ENCODE data around the gene EGFLAM. TPM values are rescaled to one million over a fixed set of nuclear protein-coding genes. Genes with fewer than 3 reads are reported as not detected.

Gene EGFLAM
- total and polyA plus RNA-seq, 9 of the 15 experiments (the other 6 are each of a cell fraction or from before 2014, with no cell fraction given): 0.09 to 2.5 (median 1.0) TPM

DNA sequence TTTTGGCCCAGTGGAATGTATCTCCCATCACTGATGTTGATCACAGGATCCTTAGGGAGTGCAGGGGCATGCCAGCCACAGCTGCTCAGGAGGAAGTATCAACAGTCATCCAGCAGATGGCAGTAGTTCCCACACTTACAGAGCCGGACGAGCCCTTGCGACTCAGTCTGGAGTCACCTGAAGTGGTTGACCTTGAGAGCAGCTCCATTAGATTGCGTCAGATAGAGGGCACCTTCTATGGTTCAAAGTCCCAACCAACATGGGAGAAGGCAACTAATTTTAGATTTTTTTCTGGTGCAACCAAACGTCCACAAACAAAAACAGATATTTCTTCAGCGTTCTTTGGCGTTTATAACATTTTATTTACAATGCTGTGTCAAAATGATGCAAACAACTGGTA, 124.5 kb downstream of the EGFLAM start (continued):
- TF ChIP-seq RBM34 (IDR thresholded peaks at IDR 0.05; ENCODE audit: borderline replicate concordance, insufficient read depth, low read length) (no peak), DIDO1 (tag; IDR thresholded peaks at IDR 0.05; ENCODE audit: low read depth) (no peak), STAG1 (CRISPR knock-in tag; IDR thresholded peaks at IDR 0.05; ENCODE audit: borderline replicate concordance) (peak; percentile 25; the same call in 1 of the 2 replicates), SLC30A9 (CRISPR knock-in tag; IDR thresholded peaks at IDR 0.05) (no peak), XRCC5 (IDR thresholded peaks at IDR 0.05; ENCODE audit: low read depth, low read length) (no peak), ERF (CRISPR knock-in tag; IDR thresholded peaks at IDR 0.05) (no peak), DPF2 (IDR thresholded peaks at IDR 0.05) (peak; percentile 17; the same call in 1 of the 2 replicates), HDAC8 (tag; IDR thresholded peaks at IDR 0.05) (no peak)
- TF ChIP-seq, protein P1, sequence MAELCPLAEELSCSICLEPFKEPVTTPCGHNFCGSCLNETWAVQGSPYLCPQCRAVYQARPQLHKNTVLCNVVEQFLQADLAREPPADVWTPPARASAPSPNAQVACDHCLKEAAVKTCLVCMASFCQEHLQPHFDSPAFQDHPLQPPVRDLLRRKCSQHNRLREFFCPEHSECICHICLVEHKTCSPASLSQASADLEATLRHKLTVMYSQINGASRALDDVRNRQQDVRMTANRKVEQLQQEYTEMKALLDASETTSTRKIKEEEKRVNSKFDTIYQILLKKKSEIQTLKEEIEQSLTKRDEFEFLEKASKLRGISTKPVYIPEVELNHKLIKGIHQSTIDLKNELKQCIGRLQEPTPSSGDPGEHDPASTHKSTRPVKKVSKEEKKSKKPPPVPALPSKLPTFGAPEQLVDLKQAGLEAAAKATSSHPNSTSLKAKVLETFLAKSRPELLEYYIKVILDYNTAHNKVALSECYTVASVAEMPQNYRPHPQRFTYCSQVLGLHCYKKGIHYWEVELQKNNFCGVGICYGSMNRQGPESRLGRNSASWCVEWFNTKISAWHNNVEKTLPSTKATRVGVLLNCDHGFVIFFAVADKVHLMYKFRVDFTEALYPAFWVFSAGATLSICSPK (IDR thresholded peaks at IDR 0.05; ENCODE audit: borderline replicate concordance): no peak
- TF ChIP-seq, protein P2, sequence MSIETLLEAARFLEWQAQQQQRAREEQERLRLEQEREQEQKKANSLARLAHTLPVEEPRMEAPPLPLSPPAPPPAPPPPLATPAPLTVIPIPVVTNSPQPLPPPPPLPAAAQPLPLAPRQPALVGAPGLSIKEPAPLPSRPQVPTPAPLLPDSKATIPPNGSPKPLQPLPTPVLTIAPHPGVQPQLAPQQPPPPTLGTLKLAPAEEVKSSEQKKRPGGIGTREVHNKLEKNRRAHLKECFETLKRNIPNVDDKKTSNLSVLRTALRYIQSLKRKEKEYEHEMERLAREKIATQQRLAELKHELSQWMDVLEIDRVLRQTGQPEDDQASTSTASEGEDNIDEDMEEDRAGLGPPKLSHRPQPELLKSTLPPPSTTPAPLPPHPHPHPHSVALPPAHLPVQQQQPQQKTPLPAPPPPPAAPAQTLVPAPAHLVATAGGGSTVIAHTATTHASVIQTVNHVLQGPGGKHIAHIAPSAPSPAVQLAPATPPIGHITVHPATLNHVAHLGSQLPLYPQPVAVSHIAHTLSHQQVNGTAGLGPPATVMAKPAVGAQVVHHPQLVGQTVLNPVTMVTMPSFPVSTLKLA (conservative IDR thresholded peaks at IDR 0.05): no peak
- TF ChIP-seq, protein P3, sequence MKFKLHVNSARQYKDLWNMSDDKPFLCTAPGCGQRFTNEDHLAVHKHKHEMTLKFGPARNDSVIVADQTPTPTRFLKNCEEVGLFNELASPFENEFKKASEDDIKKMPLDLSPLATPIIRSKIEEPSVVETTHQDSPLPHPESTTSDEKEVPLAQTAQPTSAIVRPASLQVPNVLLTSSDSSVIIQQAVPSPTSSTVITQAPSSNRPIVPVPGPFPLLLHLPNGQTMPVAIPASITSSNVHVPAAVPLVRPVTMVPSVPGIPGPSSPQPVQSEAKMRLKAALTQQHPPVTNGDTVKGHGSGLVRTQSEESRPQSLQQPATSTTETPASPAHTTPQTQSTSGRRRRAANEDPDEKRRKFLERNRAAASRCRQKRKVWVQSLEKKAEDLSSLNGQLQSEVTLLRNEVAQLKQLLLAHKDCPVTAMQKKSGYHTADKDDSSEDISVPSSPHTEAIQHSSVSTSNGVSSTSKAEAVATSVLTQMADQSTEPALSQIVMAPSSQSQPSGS (CRISPR knock-in tag; IDR thresholded peaks at IDR 0.05): no peak
- TF ChIP-seq, protein P4, sequence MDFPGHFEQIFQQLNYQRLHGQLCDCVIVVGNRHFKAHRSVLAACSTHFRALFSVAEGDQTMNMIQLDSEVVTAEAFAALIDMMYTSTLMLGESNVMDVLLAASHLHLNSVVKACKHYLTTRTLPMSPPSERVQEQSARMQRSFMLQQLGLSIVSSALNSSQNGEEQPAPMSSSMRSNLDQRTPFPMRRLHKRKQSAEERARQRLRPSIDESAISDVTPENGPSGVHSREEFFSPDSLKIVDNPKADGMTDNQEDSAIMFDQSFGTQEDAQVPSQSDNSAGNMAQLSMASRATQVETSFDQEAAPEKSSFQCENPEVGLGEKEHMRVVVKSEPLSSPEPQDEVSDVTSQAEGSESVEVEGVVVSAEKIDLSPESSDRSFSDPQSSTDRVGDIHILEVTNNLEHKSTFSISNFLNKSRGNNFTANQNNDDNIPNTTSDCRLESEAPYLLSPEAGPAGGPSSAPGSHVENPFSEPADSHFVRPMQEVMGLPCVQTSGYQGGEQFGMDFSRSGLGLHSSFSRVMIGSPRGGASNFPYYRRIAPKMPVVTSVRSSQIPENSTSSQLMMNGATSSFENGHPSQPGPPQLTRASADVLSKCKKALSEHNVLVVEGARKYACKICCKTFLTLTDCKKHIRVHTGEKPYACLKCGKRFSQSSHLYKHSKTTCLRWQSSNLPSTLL (IDR thresholded peaks at IDR 0.05): no peak
- TF ChIP-seq, protein P5, sequence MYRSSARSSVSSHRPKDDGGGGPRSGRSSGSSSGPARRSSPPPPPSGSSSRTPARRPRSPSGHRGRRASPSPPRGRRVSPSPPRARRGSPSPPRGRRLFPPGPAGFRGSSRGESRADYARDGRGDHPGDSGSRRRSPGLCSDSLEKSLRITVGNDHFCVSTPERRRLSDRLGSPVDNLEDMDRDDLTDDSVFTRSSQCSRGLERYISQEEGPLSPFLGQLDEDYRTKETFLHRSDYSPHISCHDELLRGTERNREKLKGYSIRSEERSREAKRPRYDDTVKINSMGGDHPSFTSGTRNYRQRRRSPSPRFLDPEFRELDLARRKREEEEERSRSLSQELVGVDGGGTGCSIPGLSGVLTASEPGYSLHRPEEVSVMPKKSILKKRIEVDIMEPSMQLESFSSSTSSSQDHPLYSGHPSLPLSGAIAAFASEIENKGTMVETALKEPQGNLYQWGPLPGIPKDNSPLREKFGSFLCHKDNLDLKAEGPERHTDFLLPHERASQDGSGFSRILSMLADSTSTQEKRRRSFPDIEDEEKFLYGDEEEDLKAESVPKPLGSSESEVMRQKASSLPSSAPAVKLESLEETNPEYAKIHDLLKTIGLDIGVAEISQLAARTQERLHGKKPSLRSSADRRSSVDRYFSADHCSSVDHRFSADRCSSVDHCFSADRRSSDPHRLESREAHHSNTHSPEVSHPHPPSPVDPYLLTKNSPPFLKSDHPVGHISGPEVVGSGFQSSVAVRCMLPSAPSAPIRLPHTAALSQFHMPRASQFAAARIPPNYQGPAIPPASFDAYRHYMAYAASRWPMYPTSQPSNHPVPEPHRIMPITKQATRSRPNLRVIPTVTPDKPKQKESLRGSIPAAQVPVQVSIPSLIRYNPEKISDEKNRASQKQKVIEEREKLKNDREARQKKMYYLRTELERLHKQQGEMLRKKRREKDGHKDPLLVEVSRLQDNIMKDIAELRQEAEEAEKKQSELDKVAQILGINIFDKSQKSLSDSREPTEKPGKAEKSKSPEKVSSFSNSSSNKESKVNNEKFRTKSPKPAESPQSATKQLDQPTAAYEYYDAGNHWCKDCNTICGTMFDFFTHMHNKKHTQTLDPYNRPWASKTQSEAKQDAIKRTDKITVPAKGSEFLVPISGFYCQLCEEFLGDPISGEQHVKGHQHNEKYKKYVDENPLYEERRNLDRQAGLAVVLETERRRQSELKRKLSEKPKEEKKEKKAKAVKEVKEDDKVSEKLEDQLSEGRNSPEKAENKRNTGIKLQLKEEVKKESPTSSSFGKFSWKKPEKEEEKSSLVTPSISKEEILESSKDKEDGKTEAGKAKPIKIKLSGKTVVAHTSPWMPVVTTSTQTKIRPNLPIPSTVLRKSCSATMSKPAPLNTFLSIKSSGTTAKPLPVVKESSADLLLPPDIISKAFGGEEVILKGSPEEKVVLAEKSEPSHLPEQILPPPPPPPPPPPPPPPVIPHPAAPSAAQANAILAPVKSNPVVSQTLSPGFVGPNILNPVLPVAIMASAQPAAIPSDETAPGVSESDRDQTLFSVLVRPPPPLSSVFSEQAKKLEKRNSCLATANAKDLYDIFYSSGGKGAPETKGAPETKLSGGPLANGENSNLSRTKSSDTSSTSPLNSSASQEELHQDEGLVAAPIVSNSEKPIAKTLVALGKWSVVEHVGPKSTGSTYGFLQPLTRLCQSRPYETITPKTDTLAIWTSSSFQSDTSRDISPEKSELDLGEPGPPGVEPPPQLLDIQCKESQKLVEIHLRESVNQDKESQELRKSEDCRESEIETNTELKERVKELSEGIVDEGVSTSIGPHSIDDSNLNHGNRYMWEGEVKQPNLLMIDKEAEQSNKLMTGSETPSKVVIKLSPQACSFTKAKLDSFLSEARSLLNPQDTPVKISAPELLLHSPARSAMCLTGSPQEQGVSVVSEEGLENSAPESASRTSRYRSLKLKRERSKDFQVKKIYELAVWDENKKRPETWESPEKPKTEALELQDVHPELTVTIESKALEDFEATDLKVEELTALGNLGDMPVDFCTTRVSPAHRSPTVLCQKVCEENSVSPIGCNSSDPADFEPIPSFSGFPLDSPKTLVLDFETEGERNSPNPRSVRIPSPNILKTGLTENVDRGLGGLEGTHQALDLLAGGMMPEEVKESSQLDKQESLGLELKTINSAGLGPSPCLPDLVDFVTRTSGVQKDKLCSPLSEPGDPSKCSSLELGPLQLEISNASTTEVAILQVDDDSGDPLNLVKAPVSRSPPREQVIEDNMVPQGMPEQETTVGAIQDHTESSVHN (IDR thresholded peaks at IDR 0.05; ENCODE audit: borderline replicate concordance in 1 of 2, low read depth in 1 of 2): no peak

Data from K562 (cell line).